ENCODE measurements around the gene ZNF726.

GRCh38 chr19:23906835-23907234, 7.9 kb upstream of the ZNF726 start:
- TF ChIP-seq CTCF (IDR thresholded peaks at IDR 0.05; ENCODE audit: poor library complexity), result no peak
- TF ChIP-seq EZH2 (IDR thresholded peaks at IDR 0.05; ENCODE audit: borderline replicate concordance), result no peak
- TF ChIP-seq EZH2phosphoT487 (IDR thresholded peaks at IDR 0.05; ENCODE audit: low read depth, severe bottlenecking, unreplicated experiment), result no peak

Measured in hepatocyte (in vitro differentiated cells).